H9 (cell line): ENCODE data around the gene PCNX2. TPM values are rescaled to one million over a fixed set of nuclear protein-coding genes. Genes with fewer than 3 reads are reported as not detected.

ENCODE experiments used
- DNase-seq: peaks from one replicate; pipeline ENCODE4 v3.0.0-alpha.2; 2017
- H2AFZ ChIP-seq: one replicate; pipeline ENCODE4 v1.6.1; 2013; ENCODE audit warnings: mild to moderate bottlenecking, low read length, control low read depth, moderate library complexity
- H2AK5ac ChIP-seq: 2 replicates; pipeline ENCODE4 v1.6.1; 2013; ENCODE audit warnings: low read length, control low read depth, mixed read lengths; ENCODE audit not compliant: insufficient read length
- H2BK120ac ChIP-seq: one replicate; pipeline ENCODE4 v1.6.1; 2013; ENCODE audit warnings: low read depth, mild to moderate bottlenecking, low read length, control low read depth, inconsistent platforms; ENCODE audit not compliant: poor library complexity, severe bottlenecking
- H2BK12ac ChIP-seq: 2 replicates; pipeline ENCODE4 v1.6.1; 2013; ENCODE audit warnings: low read length, control low read depth, mixed read lengths, low read depth; ENCODE audit not compliant: insufficient read length
- H2BK15ac ChIP-seq: 2 replicates; pipeline ENCODE4 v1.6.1; 2013; ENCODE audit warnings: low read depth, low read length, control low read depth
- H2BK20ac ChIP-seq: one replicate; pipeline ENCODE4 v1.6.1; 2013; ENCODE audit warnings: low read depth, mild to moderate bottlenecking, low read length, control low read depth, inconsistent platforms; ENCODE audit not compliant: poor library complexity, severe bottlenecking
- H2BK5ac ChIP-seq: 2 replicates; pipeline ENCODE4 v1.6.1; 2013; ENCODE audit warnings: low read length, control low read depth, mixed read lengths; ENCODE audit not compliant: insufficient read length
- H3K14ac ChIP-seq: 2 replicates; pipeline ENCODE4 v1.6.1; 2013; ENCODE audit warnings: low read length, control low read depth; ENCODE audit not compliant: insufficient read depth
- H3K18ac ChIP-seq: 2 replicates; pipeline ENCODE4 v1.6.1; 2013; ENCODE audit warnings: low read depth, mild to moderate bottlenecking, mixed read lengths, low read length, control low read depth; ENCODE audit not compliant: insufficient read length
- H3K23ac ChIP-seq: 2 replicates; pipeline ENCODE4 v1.6.1; 2013; ENCODE audit warnings: low read length, control low read depth, mixed read lengths, low read depth; ENCODE audit not compliant: insufficient read length
- H3K23me2 ChIP-seq: 2 replicates; pipeline ENCODE4 v1.6.1; 2013; ENCODE audit warnings: low read depth, mild to moderate bottlenecking, mixed read lengths, low read length, control low read depth; ENCODE audit not compliant: insufficient read length, poor library complexity, severe bottlenecking
- H3K27ac ChIP-seq: 2 replicates; pipeline ENCODE4 v1.5.1; 2013; ENCODE audit warnings: low read length, control low read depth, mixed read lengths, low read depth; ENCODE audit not compliant: insufficient read length
- H3K27me3 ChIP-seq: 2 replicates; pipeline ENCODE4 v1.6.1; 2013; ENCODE audit warnings: low read length, control low read depth, inconsistent platforms; ENCODE audit not compliant: insufficient read depth
- H3K4ac ChIP-seq: 2 replicates; pipeline ENCODE4 v1.6.1; 2013; ENCODE audit warnings: low read depth, mild to moderate bottlenecking, control low read depth, inconsistent platforms, low read length, moderate library complexity
- H3K4me1 ChIP-seq: 2 replicates; pipeline ENCODE4 v1.6.1; 2013; ENCODE audit warnings: low read length, control low read depth, inconsistent platforms; ENCODE audit not compliant: insufficient read depth
- H3K4me2 ChIP-seq: 2 replicates; pipeline ENCODE4 v1.6.1; 2013; ENCODE audit warnings: low read length, control low read depth, mixed read lengths; ENCODE audit not compliant: insufficient read length, insufficient read depth
- H3K56ac ChIP-seq: 2 replicates; pipeline ENCODE4 v1.6.1; 2013; ENCODE audit warnings: low read depth, mild to moderate bottlenecking, mixed read lengths, low read length, control low read depth; ENCODE audit not compliant: insufficient read length
- H3K79me1 ChIP-seq: 2 replicates; pipeline ENCODE4 v1.6.1; 2013; ENCODE audit warnings: low read depth, mild to moderate bottlenecking, moderate library complexity, low read length, control low read depth, inconsistent platforms; ENCODE audit not compliant: insufficient read depth, poor library complexity, severe bottlenecking
- H3K79me2 ChIP-seq: 2 replicates; pipeline ENCODE4 v1.6.1; 2013; ENCODE audit warnings: low read length, control low read depth, inconsistent platforms; ENCODE audit not compliant: insufficient read depth
- H3K9ac ChIP-seq: 2 replicates; pipeline ENCODE4 v1.6.1; 2013; ENCODE audit warnings: low read length, control low read depth, mixed read lengths; ENCODE audit not compliant: insufficient read length; ENCODE audit errors: extremely low read depth
- H3K9me3 ChIP-seq: one replicate; pipeline ENCODE4 v1.6.1; 2013; ENCODE audit warnings: low read depth, low read length, inconsistent platforms; ENCODE audit not compliant: control insufficient read depth
- H3T11ph ChIP-seq: one replicate; pipeline ENCODE4 v1.6.1; 2013; ENCODE audit warnings: mild to moderate bottlenecking, low read length, control low read depth, inconsistent platforms
- H4K20me1 ChIP-seq: one replicate; pipeline ENCODE4 v1.6.1; 2013; ENCODE audit not compliant: control insufficient read depth, insufficient read length, insufficient read depth
- H4K5ac ChIP-seq: 2 replicates; pipeline ENCODE4 v1.6.1; 2013; ENCODE audit warnings: low read depth, mild to moderate bottlenecking, mixed read lengths, low read length, control low read depth; ENCODE audit not compliant: insufficient read length
- H4K8ac ChIP-seq: replicated peaks from 2 replicates; pipeline ENCODE4 v1.6.1; 2013; ENCODE audit warnings: low read length, control low read depth, mixed read lengths, low read depth; ENCODE audit not compliant: insufficient read length
- H4K91ac ChIP-seq: 2 replicates; pipeline ENCODE4 v1.6.1; 2013; ENCODE audit warnings: low read depth, mild to moderate bottlenecking, moderate library complexity, mixed read lengths, low read length, control low read depth; ENCODE audit not compliant: insufficient read length
- H3K27ac Mint-ChIP-seq, 3 experiments: 2 replicates in 2 of 3; 3 replicates in 1 of 3; pipeline ENCODE4 v1.8.0; 2020 to 2021; ENCODE audit warnings: mixed read lengths in 3 of 3, mild to moderate bottlenecking in 1 of 3, moderate library complexity in 1 of 3
- H3K27me3 Mint-ChIP-seq: 2 replicates; pipeline ENCODE4 v1.8.0; 2021; ENCODE audit warnings: low read depth, mild to moderate bottlenecking, moderate library complexity, mixed read lengths
- H3K36me3 Mint-ChIP-seq, 3 experiments: 2 replicates in 2 of 3; 3 replicates in 1 of 3; pipeline ENCODE4 v1.8.0; 2020 to 2021; ENCODE audit warnings: low read depth in 3 of 3, mixed read lengths in 3 of 3; ENCODE audit not compliant: insufficient read depth in 1 of 3
- H3K4me1 Mint-ChIP-seq, 2 experiments: 2 replicates each; pipeline ENCODE4 v1.8.0; 2020; ENCODE audit warnings: mixed read lengths in 2 of 2
- H3K4me3 Mint-ChIP-seq, 2 experiments: 2 replicates in 1 of 2; 3 replicates in 1 of 2; pipeline ENCODE4 v1.8.0; 2020 to 2021; ENCODE audit warnings: mild to moderate bottlenecking in 2 of 2, mixed read lengths in 2 of 2, moderate library complexity in 1 of 2
- H3K9me3 Mint-ChIP-seq, 2 experiments: 2 replicates in 1 of 2; 3 replicates in 1 of 2; pipeline ENCODE4 v1.8.0; 2020; ENCODE audit warnings: mild to moderate bottlenecking in 2 of 2, mixed read lengths in 2 of 2, moderate library complexity in 1 of 2
- WGBS: extraction: QIAGEN DNeasy Blood & Tissue Kit; methylation state at CpG from one replicate; pipeline ENCODE4 v1.1.7; 2013; ENCODE audit warnings: missing lambda C conversion rate, low lambda C conversion rate, mixed read lengths; ENCODE audit not compliant: insufficient read length; ENCODE audit errors: extremely low coverage; 5-methylcytosine and 5-hydroxymethylcytosine counted together
- total RNA-seq: library from RNA; stranded (reverse); gene quantifications from 2 replicates; pipeline ENCODE4 v1.2.1, GENCODE V29; 2021
- TF ChIP-seq, protein P1 (sequence below): fragments of 200-600 bp; sonication (generic); conservative IDR thresholded peaks from 3 replicates; pipeline ENCODE4 v1.8.0; 2021; ENCODE audit warnings: antibody characterized with exemption, mild to moderate bottlenecking

The PCNX2 gene
- total RNA-seq, 1 experiment from 2014 or later, result 45.1 TPM

DNA sequence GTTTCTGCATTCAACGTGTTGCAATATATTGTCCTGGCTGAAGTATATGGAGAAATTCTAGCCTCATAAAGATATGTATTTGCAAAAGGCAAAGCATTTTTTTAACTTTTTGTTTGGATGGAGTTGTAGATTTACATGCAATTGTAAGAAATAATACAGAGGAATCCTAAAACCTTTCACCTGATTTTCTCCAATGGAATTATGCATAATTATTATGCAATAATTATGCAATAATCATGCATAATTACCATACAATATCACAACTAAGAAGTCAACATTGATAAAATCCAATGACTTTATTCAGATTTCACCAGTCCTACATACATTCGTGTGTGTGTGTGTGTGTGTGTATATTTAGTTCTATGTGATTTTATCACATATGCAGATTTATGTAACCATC, 24.5 kb upstream of the PCNX2 start:
- Histone ChIP-seq H2BK120ac (no peak overlapping the region), H3K9me3 (no peaks in the 10 kb centered on the region), H3K9ac (no peak overlapping the region), H2BK5ac (no peak overlapping the region), H2AK5ac (no peak overlapping the region), H3K56ac (no peak overlapping the region), H2BK12ac (no peak overlapping the region), H3K4me2 (no peak overlapping the region), H4K5ac (no peak overlapping the region), H3K18ac (no peak overlapping the region), H3K4me1 (no peaks in the 10 kb centered on the region; the same call in 1 of the 2 replicates), H2AFZ (no peak overlapping the region), H4K8ac (no peak overlapping the region), H3K23ac (no peak overlapping the region), H3K23me2 (no peaks in the 10 kb centered on the region), H2BK15ac (no peak overlapping the region), H3K4ac (no peak overlapping the region), H3K27ac (no peak overlapping the region), H3K79me2 (no peaks in the 10 kb centered on the region), H3K79me1 (no peaks in the 10 kb centered on the region), H3K14ac (no peak overlapping the region), H4K20me1 (no peaks in the 10 kb centered on the region), H3K27me3 (no peaks in the 10 kb centered on the region), H2BK20ac (no peak overlapping the region), H3T11ph (no peak overlapping the region), H4K91ac (no peak overlapping the region)
- Mint-ChIP-seq H3K4me3 (no peak overlapping the region), H3K27me3 (peaks cover 7% of the 10 kb centered on the region), H3K9me3 (no peaks in the 10 kb centered on the region), H3K4me1 (no peaks in the 10 kb centered on the region), H3K36me3 (no peaks in the 10 kb centered on the region), H3K27ac (no peak overlapping the region)
- DNase-seq, result no peak
- TF ChIP-seq, protein P1, sequence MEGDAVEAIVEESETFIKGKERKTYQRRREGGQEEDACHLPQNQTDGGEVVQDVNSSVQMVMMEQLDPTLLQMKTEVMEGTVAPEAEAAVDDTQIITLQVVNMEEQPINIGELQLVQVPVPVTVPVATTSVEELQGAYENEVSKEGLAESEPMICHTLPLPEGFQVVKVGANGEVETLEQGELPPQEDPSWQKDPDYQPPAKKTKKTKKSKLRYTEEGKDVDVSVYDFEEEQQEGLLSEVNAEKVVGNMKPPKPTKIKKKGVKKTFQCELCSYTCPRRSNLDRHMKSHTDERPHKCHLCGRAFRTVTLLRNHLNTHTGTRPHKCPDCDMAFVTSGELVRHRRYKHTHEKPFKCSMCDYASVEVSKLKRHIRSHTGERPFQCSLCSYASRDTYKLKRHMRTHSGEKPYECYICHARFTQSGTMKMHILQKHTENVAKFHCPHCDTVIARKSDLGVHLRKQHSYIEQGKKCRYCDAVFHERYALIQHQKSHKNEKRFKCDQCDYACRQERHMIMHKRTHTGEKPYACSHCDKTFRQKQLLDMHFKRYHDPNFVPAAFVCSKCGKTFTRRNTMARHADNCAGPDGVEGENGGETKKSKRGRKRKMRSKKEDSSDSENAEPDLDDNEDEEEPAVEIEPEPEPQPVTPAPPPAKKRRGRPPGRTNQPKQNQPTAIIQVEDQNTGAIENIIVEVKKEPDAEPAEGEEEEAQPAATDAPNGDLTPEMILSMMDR, result no peak
- no CpG with 5 or more reads among the region's 2 CpGs for WGBS
